ENCODE measurements around the gene RPS14. TPM values are rescaled to one million over a fixed set of nuclear protein-coding genes. Genes with fewer than 3 reads are reported as not detected.
"Not testable (repeated sequence)": the region's sequence is repeated elsewhere in the genome, so short reads cannot be mapped to it uniquely, and the experiment has no call there.

RPS14 gene
- total and polyA plus RNA-seq, 5 donors from 2014 or later = 3,121 to 8,871 (median 6,266) TPM

GRCh38 chr5:150419630-150420270, 29.8 kb downstream of the RPS14 start:
- H3K4me1 Mint-ChIP-seq = peaks cover 0 to 6% (median 0%) of the 10 kb centered on the region in 4 donors
- H3K36me3 Mint-ChIP-seq = no peaks in the 10 kb centered on the region
- no peak for DNase-seq
- Histone ChIP-seq H3K27me3 (ENCODE audit: control insufficient read depth, insufficient read depth, low read length) (no peaks in the 10 kb centered on the region), H3K9me3 (ENCODE audit: control insufficient read depth in 2 of 2, low read length in 2 of 2) (no peaks in the 10 kb centered on the region), H3K27ac (ENCODE audit: insufficient read depth, low read length, poor library complexity, severe bottlenecking) (no peak overlapping the region), H3K4me1 (ENCODE audit: control insufficient read depth, insufficient read depth, low read length, poor library complexity, severe bottlenecking) (no peaks in the 10 kb centered on the region), H3K4me3 (ENCODE audit: low read depth, low read length) (no peak overlapping the region), H3K36me3 (ENCODE audit: control insufficient read depth, insufficient read depth, low read length) (no peaks in the 10 kb centered on the region)
- H3K27ac Mint-ChIP-seq = no peak overlapping the region
- ATAC-seq (ENCODE audit: low read depth in 2 of 2) = no peak
- peaks cover 12% of the 10 kb centered on the region for H3K27me3 Mint-ChIP-seq
- H3K9me3 Mint-ChIP-seq = peaks cover 0 to 1% (median 0%) of the 10 kb centered on the region in 7 donors
- no peak overlapping the region for H3K4me3 Mint-ChIP-seq

GRCh38 chr5:150413902-150414790, 35.4 kb downstream of the RPS14 start:
- H3K36me3 ChIP-seq (ENCODE audit: control insufficient read depth, insufficient read depth, low read length); H3K4me3 ChIP-seq (ENCODE audit: low read depth, low read length); ATAC-seq (ENCODE audit: low read depth in 2 of 2); H3K4me3 Mint-ChIP-seq; H3K27me3 ChIP-seq (ENCODE audit: control insufficient read depth, insufficient read depth, low read length); H3K9me3 ChIP-seq (ENCODE audit: control insufficient read depth in 2 of 2, low read length in 2 of 2); DNase-seq; H3K36me3 Mint-ChIP-seq; H3K27me3 Mint-ChIP-seq; H3K9me3 Mint-ChIP-seq: not testable (repeated sequence)
- H3K27ac Mint-ChIP-seq = peak overlapping the region; percentile 96 to 100 (median 100)
- H3K4me1 ChIP-seq (ENCODE audit: control insufficient read depth, insufficient read depth, low read length, poor library complexity, severe bottlenecking) = peaks cover 44% of the 10 kb centered on the region
- H3K4me1 Mint-ChIP-seq = peaks cover 15 to 34% (median 24%) of the 10 kb centered on the region in 4 donors
- peak overlapping the region; percentile 98 for H3K27ac ChIP-seq (ENCODE audit: insufficient read depth, low read length, poor library complexity, severe bottlenecking)

GRCh38 chr5:150413176-150413901, 36.2 kb downstream of the RPS14 start:
- peaks cover 15 to 42% (median 27%) of the 10 kb centered on the region in 4 donors for H3K4me1 Mint-ChIP-seq

GRCh38 chr5:150412319-150413175, 37.0 kb downstream of the RPS14 start, which contains the start of gene CD74:
CD74 (minus strand) TSS chr5:150412910; CDS start chr5:150412749, 161 bp downstream.
- H3K4me3 ChIP-seq (ENCODE audit: low read depth, low read length) = peak within 1 kb of the TSS; percentile 95
- H3K9me3 Mint-ChIP-seq = no peaks in the 10 kb centered on the region
- H3K36me3 Mint-ChIP-seq = no peaks in the 10 kb centered on the region
- no peaks in the 10 kb centered on the region for H3K27me3 ChIP-seq (ENCODE audit: control insufficient read depth, insufficient read depth, low read length)
- DNase-seq (peak; percentile 92 to 98 (median 94)), ATAC-seq (ENCODE audit: low read depth in 2 of 2) (peak; percentile 87 to 91)
- peaks cover 15 to 49% (median 27%) of the 10 kb centered on the region in 4 donors for H3K4me1 Mint-ChIP-seq
- peaks cover 1% of the 10 kb centered on the region for H3K36me3 ChIP-seq (ENCODE audit: control insufficient read depth, insufficient read depth, low read length)
- H3K27me3 Mint-ChIP-seq = peaks cover 7% of the 10 kb centered on the region
- H3K4me3 Mint-ChIP-seq = peak within 1 kb of the TSS; percentile 97 to 100 (median 98)
- peak within 1 kb of the TSS; percentile 96 to 100 (median 100) for H3K27ac Mint-ChIP-seq
- H3K9me3 ChIP-seq (ENCODE audit: control insufficient read depth in 2 of 2, low read length in 2 of 2) = no peaks in the 10 kb centered on the region
- peak within 1 kb of the TSS; percentile 98 for H3K27ac ChIP-seq (ENCODE audit: insufficient read depth, low read length, poor library complexity, severe bottlenecking)
- peaks cover 51% of the 10 kb centered on the region for H3K4me1 ChIP-seq (ENCODE audit: control insufficient read depth, insufficient read depth, low read length, poor library complexity, severe bottlenecking)

More at GRCh38 chr5:150413176-150413901, 36.2 kb downstream of the RPS14 start:
- H3K9me3 ChIP-seq (ENCODE audit: control insufficient read depth in 2 of 2, low read length in 2 of 2) = no peaks in the 10 kb centered on the region
- peak overlapping the region; percentile 97 to 100 (median 98) for H3K4me3 Mint-ChIP-seq
- peaks cover 4% of the 10 kb centered on the region for H3K27me3 Mint-ChIP-seq
- H3K27me3 ChIP-seq (ENCODE audit: control insufficient read depth, insufficient read depth, low read length) = no peaks in the 10 kb centered on the region
- H3K4me1 ChIP-seq (ENCODE audit: control insufficient read depth, insufficient read depth, low read length, poor library complexity, severe bottlenecking) = peaks cover 48% of the 10 kb centered on the region
- ATAC-seq (ENCODE audit: low read depth in 2 of 2) (no peak), DNase-seq (no peak)
- H3K36me3 Mint-ChIP-seq = no peaks in the 10 kb centered on the region
- H3K36me3 ChIP-seq (ENCODE audit: control insufficient read depth, insufficient read depth, low read length) = no peaks in the 10 kb centered on the region
- peak overlapping the region; percentile 98 for H3K27ac ChIP-seq (ENCODE audit: insufficient read depth, low read length, poor library complexity, severe bottlenecking)
- H3K27ac Mint-ChIP-seq = peak overlapping the region; percentile 96 to 100 (median 100)
- H3K4me3 ChIP-seq (ENCODE audit: low read depth, low read length) = peak overlapping the region; percentile 80
- no peaks in the 10 kb centered on the region for H3K9me3 Mint-ChIP-seq

- no peak for ATAC-seq (ENCODE audit: low read depth in 2 of 2)
- peaks cover 15 to 49% (median 27%) of the 10 kb centered on the region in 4 donors for H3K4me1 Mint-ChIP-seq
- Histone ChIP-seq H3K9me3 (ENCODE audit: control insufficient read depth in 2 of 2, low read length in 2 of 2) (no peaks in the 10 kb centered on the region), H3K36me3 (ENCODE audit: control insufficient read depth, insufficient read depth, low read length) (peaks cover 11% of the 10 kb centered on the region), H3K4me1 (ENCODE audit: control insufficient read depth, insufficient read depth, low read length, poor library complexity, severe bottlenecking) (peaks cover 51% of the 10 kb centered on the region), H3K27ac (ENCODE audit: insufficient read depth, low read length, poor library complexity, severe bottlenecking) (peak overlapping the region; percentile 98), H3K4me3 (ENCODE audit: low read depth, low read length) (peak overlapping the region; percentile 95), H3K27me3 (ENCODE audit: control insufficient read depth, insufficient read depth, low read length) (no peaks in the 10 kb centered on the region)
- H3K9me3 Mint-ChIP-seq = no peaks in the 10 kb centered on the region
- H3K27me3 Mint-ChIP-seq = peaks cover 7% of the 10 kb centered on the region
- DNase-seq = peak; percentile 61 to 89 (median 73)
- peak overlapping the region; percentile 96 to 100 (median 100) for H3K27ac Mint-ChIP-seq
- no peaks in the 10 kb centered on the region for H3K36me3 Mint-ChIP-seq
- H3K4me3 Mint-ChIP-seq = peak overlapping the region; percentile 97 to 100 (median 98)
Measured at GRCh38 chr5:150411245-150411979, 38.1 kb downstream of the RPS14 start.

GRCh38 chr5:150410524-150411244, 38.9 kb downstream of the RPS14 start:
- Mint-ChIP-seq H3K27me3 (peaks cover 11% of the 10 kb centered on the region), H3K4me1 (peaks cover 15 to 52% (median 27%) of the 10 kb centered on the region in 4 donors), H3K27ac (peak overlapping the region; percentile 96 to 100 (median 100)), H3K36me3 (peaks cover 4% of the 10 kb centered on the region), H3K9me3 (no peaks in the 10 kb centered on the region), H3K4me3 (peak overlapping the region; percentile 97 to 100 (median 98))
- DNase-seq (peak; percentile 55 to 82 (median 73)), ATAC-seq (ENCODE audit: low read depth in 2 of 2) (peak; percentile 10 to 16)
- Histone ChIP-seq H3K4me3 (ENCODE audit: low read depth, low read length) (peak overlapping the region; percentile 95), H3K4me1 (ENCODE audit: control insufficient read depth, insufficient read depth, low read length, poor library complexity, severe bottlenecking) (peaks cover 51% of the 10 kb centered on the region), H3K9me3 (ENCODE audit: control insufficient read depth in 2 of 2, low read length in 2 of 2) (no peaks in the 10 kb centered on the region), H3K36me3 (ENCODE audit: control insufficient read depth, insufficient read depth, low read length) (peaks cover 18% of the 10 kb centered on the region), H3K27me3 (ENCODE audit: control insufficient read depth, insufficient read depth, low read length) (no peaks in the 10 kb centered on the region), H3K27ac (ENCODE audit: insufficient read depth, low read length, poor library complexity, severe bottlenecking) (peak overlapping the region; percentile 98)

Data from CD4-positive, CD25-positive, alpha-beta regulatory T cell (primary cell).